ENCODE results near the gene DPCD.

Gene DPCD

GRCh38 chr10:101587725-101588653 lies at the start of gene DPCD, which contains the start of gene POLL:
DPCD (plus strand) TSS chr10:101588321; CDS start chr10:101588337, 16 bp downstream.
POLL (minus strand) TSS chr10:101588257; CDS start chr10:101587360, 897 bp downstream.
- H2AFZ ChIP-seq (ENCODE audit: low read length, unreplicated experiment) = peak within 1 kb of the TSS; percentile 98
- peaks cover 14% of the 10 kb centered on the region for H3K79me2 ChIP-seq (ENCODE audit: control insufficient read depth, insufficient read depth, low read length, unreplicated experiment)
- no peak within 1 kb of the TSS for H3K27ac ChIP-seq (ENCODE audit: low read depth, low read length)
- peaks cover 3% of the 10 kb centered on the region; the same call in 1 of the 2 replicates for H3K36me3 ChIP-seq (ENCODE audit: insufficient read depth, low read length)
- H3K4me3 ChIP-seq (ENCODE audit: low read depth, low read length) = peak within 1 kb of the TSS; percentile 100
- no peaks in the 10 kb centered on the region for H3K27me3 ChIP-seq (ENCODE audit: insufficient read depth, low read length)
- H3K4me1 ChIP-seq (ENCODE audit: control insufficient read depth, insufficient read depth, low read length, unreplicated experiment) = peaks cover 7% of the 10 kb centered on the region

- Histone ChIP-seq H3K4me3 (ENCODE audit: low read depth, low read length) (no peak overlapping the region), H2AFZ (ENCODE audit: low read length, unreplicated experiment) (no peak overlapping the region), H3K27ac (ENCODE audit: low read depth, low read length) (no peak overlapping the region), H3K27me3 (ENCODE audit: insufficient read depth, low read length) (no peaks in the 10 kb centered on the region), H3K36me3 (ENCODE audit: insufficient read depth, low read length) (0 out of 2 replicates have a peak, but pooled peaks cover 4% of the 10 kb centered on the region), H3K79me2 (ENCODE audit: control insufficient read depth, insufficient read depth, low read length, unreplicated experiment) (no peaks in the 10 kb centered on the region), H3K4me1 (ENCODE audit: control insufficient read depth, insufficient read depth, low read length, unreplicated experiment) (no peaks in the 10 kb centered on the region)
These were observed 49.7 kb upstream of the DPCD start for GRCh38 chr10:101538446-101538845.

- Histone ChIP-seq H3K79me2 (ENCODE audit: control insufficient read depth, insufficient read depth, low read length, unreplicated experiment) (no peaks in the 10 kb centered on the region), H3K36me3 (ENCODE audit: insufficient read depth, low read length) (no peaks in the 10 kb centered on the region), H3K27ac (ENCODE audit: low read depth, low read length) (no peak overlapping the region), H3K4me1 (ENCODE audit: control insufficient read depth, insufficient read depth, low read length, unreplicated experiment) (no peaks in the 10 kb centered on the region), H2AFZ (ENCODE audit: low read length, unreplicated experiment) (no peak overlapping the region), H3K27me3 (ENCODE audit: insufficient read depth, low read length) (no peaks in the 10 kb centered on the region), H3K4me3 (ENCODE audit: low read depth, low read length) (no peak overlapping the region)
These were observed 42.2 kb upstream of the DPCD start for GRCh38 chr10:101545898-101546297.

- H3K36me3 ChIP-seq (ENCODE audit: insufficient read depth, low read length) = peaks cover 3% of the 10 kb centered on the region; the same call in 1 of the 2 replicates
- H3K4me3 ChIP-seq (ENCODE audit: low read depth, low read length) = no peak overlapping the region
- H2AFZ ChIP-seq (ENCODE audit: low read length, unreplicated experiment) = no peak overlapping the region
- no peaks in the 10 kb centered on the region for H3K79me2 ChIP-seq (ENCODE audit: control insufficient read depth, insufficient read depth, low read length, unreplicated experiment)
- H3K27ac ChIP-seq (ENCODE audit: low read depth, low read length) = no peak overlapping the region
- H3K27me3 ChIP-seq (ENCODE audit: insufficient read depth, low read length) = no peaks in the 10 kb centered on the region
- no peaks in the 10 kb centered on the region for H3K4me1 ChIP-seq (ENCODE audit: control insufficient read depth, insufficient read depth, low read length, unreplicated experiment)
These were observed 37.2 kb upstream of the DPCD start for GRCh38 chr10:101550965-101551364.

- Histone ChIP-seq H3K36me3 (ENCODE audit: insufficient read depth, low read length) (peaks cover 3% of the 10 kb centered on the region; the same call in 1 of the 2 replicates), H3K4me1 (ENCODE audit: control insufficient read depth, insufficient read depth, low read length, unreplicated experiment) (no peaks in the 10 kb centered on the region), H3K27me3 (ENCODE audit: insufficient read depth, low read length) (no peaks in the 10 kb centered on the region), H3K27ac (ENCODE audit: low read depth, low read length) (no peak overlapping the region), H2AFZ (ENCODE audit: low read length, unreplicated experiment) (no peak overlapping the region), H3K79me2 (ENCODE audit: control insufficient read depth, insufficient read depth, low read length, unreplicated experiment) (no peaks in the 10 kb centered on the region), H3K4me3 (ENCODE audit: low read depth, low read length) (no peak overlapping the region)
These were observed 35.7 kb upstream of the DPCD start for GRCh38 chr10:101552442-101552841.

- Histone ChIP-seq H3K36me3 (ENCODE audit: insufficient read depth, low read length) (no peaks in the 10 kb centered on the region), H3K27me3 (ENCODE audit: insufficient read depth, low read length) (no peaks in the 10 kb centered on the region), H3K27ac (ENCODE audit: low read depth, low read length) (no peak overlapping the region), H3K4me3 (ENCODE audit: low read depth, low read length) (no peak overlapping the region), H3K4me1 (ENCODE audit: control insufficient read depth, insufficient read depth, low read length, unreplicated experiment) (no peaks in the 10 kb centered on the region), H2AFZ (ENCODE audit: low read length, unreplicated experiment) (no peak overlapping the region), H3K79me2 (ENCODE audit: control insufficient read depth, insufficient read depth, low read length, unreplicated experiment) (no peaks in the 10 kb centered on the region)
These were observed 30.6 kb upstream of the DPCD start for GRCh38 chr10:101557541-101557940.

GRCh38 chr10:101558204-101558603 lies 29.9 kb upstream of the DPCD start:
- no peak overlapping the region for H2AFZ ChIP-seq (ENCODE audit: low read length, unreplicated experiment)
- no peak overlapping the region for H3K27ac ChIP-seq (ENCODE audit: low read depth, low read length)
- no peaks in the 10 kb centered on the region for H3K79me2 ChIP-seq (ENCODE audit: control insufficient read depth, insufficient read depth, low read length, unreplicated experiment)
- no peaks in the 10 kb centered on the region for H3K36me3 ChIP-seq (ENCODE audit: insufficient read depth, low read length)
- no peaks in the 10 kb centered on the region for H3K4me1 ChIP-seq (ENCODE audit: control insufficient read depth, insufficient read depth, low read length, unreplicated experiment)
- H3K27me3 ChIP-seq (ENCODE audit: insufficient read depth, low read length) = no peaks in the 10 kb centered on the region
- no peak overlapping the region for H3K4me3 ChIP-seq (ENCODE audit: low read depth, low read length)

- Histone ChIP-seq H3K79me2 (ENCODE audit: control insufficient read depth, insufficient read depth, low read length, unreplicated experiment) (no peaks in the 10 kb centered on the region), H3K4me3 (ENCODE audit: low read depth, low read length) (no peak overlapping the region), H3K36me3 (ENCODE audit: insufficient read depth, low read length) (no peaks in the 10 kb centered on the region), H2AFZ (ENCODE audit: low read length, unreplicated experiment) (no peak overlapping the region), H3K27me3 (ENCODE audit: insufficient read depth, low read length) (no peaks in the 10 kb centered on the region; the same call in 1 of the 2 replicates), H3K4me1 (ENCODE audit: control insufficient read depth, insufficient read depth, low read length, unreplicated experiment) (no peaks in the 10 kb centered on the region), H3K27ac (ENCODE audit: low read depth, low read length) (no peak overlapping the region)
These were observed 29.2 kb upstream of the DPCD start for GRCh38 chr10:101558671-101559595.

- Histone ChIP-seq H3K4me1 (ENCODE audit: control insufficient read depth, insufficient read depth, low read length, unreplicated experiment) (no peaks in the 10 kb centered on the region), H2AFZ (ENCODE audit: low read length, unreplicated experiment) (no peak overlapping the region), H3K27me3 (ENCODE audit: insufficient read depth, low read length) (peaks cover under 1% of the 10 kb centered on the region; the same call in 1 of the 2 replicates), H3K4me3 (ENCODE audit: low read depth, low read length) (no peak overlapping the region), H3K79me2 (ENCODE audit: control insufficient read depth, insufficient read depth, low read length, unreplicated experiment) (no peaks in the 10 kb centered on the region), H3K27ac (ENCODE audit: low read depth, low read length) (no peak overlapping the region), H3K36me3 (ENCODE audit: insufficient read depth, low read length) (no peaks in the 10 kb centered on the region)
These were observed 28.4 kb upstream of the DPCD start for GRCh38 chr10:101559596-101560297.
